Measurements from ENCODE around the gene TAS1R2. TPM values are rescaled to one million over a fixed set of nuclear protein-coding genes. Genes with fewer than 3 reads are reported as not detected.
A peak's percentile ranks its signal among the peaks of the same experiment; 100 is the strongest.

The TAS1R2 gene
- total and polyA plus RNA-seq, 9 of the 15 experiments (the other 6 are each of a cell fraction or from before 2014, with no cell fraction given) = not detected

- BruUV-seq (replicated peaks) = no TSS peak
- Histone ChIP-seq H3K4me1 (replicated peaks in 1 of 2; ENCODE audit: control insufficient read depth in 2 of 2, insufficient read depth in 2 of 2, low read length in 2 of 2) (peaks cover 0 to 10% of the 10 kb centered on the region in 2 experiments; a peak in 2 of 5 replicates), H3K4me2 (ENCODE audit: insufficient read depth, low read length) (no peak overlapping the region), H3K4me3 (no peak overlapping the region), H3K9ac (ENCODE audit: insufficient read depth in 1 of 2, low read depth in 2 of 2, low read length in 2 of 2) (no peak overlapping the region; a peak in 1 of 4 replicates), H2AFZ (ENCODE audit: low read depth, low read length) (no peak overlapping the region), H3K79me2 (ENCODE audit: control insufficient read depth, insufficient read depth, low read length) (no peaks in the 10 kb centered on the region), H4K20me1 (replicated peaks; ENCODE audit: control insufficient read depth, insufficient read depth, low read length) (peaks cover 21% of the 10 kb centered on the region; the same call in 1 of the 2 replicates), H3K27ac (ENCODE audit: extremely low read depth, low read depth, low read length) (no peak overlapping the region), H3K9me1 (ENCODE audit: control insufficient read depth, insufficient read depth, low read length) (no peaks in the 10 kb centered on the region), H3K9me3 (replicated peaks; ENCODE audit: control insufficient read depth, insufficient read depth, low read depth, low read length) (no peaks in the 10 kb centered on the region), H3K36me3 (ENCODE audit: control insufficient read depth, insufficient read depth, low read length) (no peaks in the 10 kb centered on the region), H3K27me3 (ENCODE audit: control insufficient read depth in 2 of 2, insufficient read depth in 2 of 2, low read length in 2 of 2) (peaks cover 5 to 53% of the 10 kb centered on the region in 2 experiments)
- ATAC-seq (peak; percentile 97), DNase-seq (ENCODE audit: extremely low read depth in 1 of 4, low spot score in 3 of 4) (peak; percentile 82 to 91 (median 88)), FAIRE-seq (peak; percentile 97)
- ChIA-PET POLR2A (interaction anchor here (0.5 to 0.7 kb wide), 2 partner anchors 72 to 136 kb away, joined by 3 to 4 read pairs; no protein-coding TSS in a partner anchor), CTCF (ENCODE audit: low intra/inter-chr PET ratio) (interaction anchor here (0.6 to 5.7 kb wide), 6 partner anchors 14 to 1160 kb away, joined by 3 to 73 read pairs (median 4); no protein-coding TSS in a partner anchor)
- intact Hi-C loops (cut with micrococcal nuclease) (loop anchor here (1.0 to 2.0 kb wide), 2 partner anchors 118 to 224 kb away; no protein-coding TSS in a partner anchor), in situ Hi-C loops (cut with MboI) (loop anchor here (5.0 kb wide), 1 partner anchor 224 kb away; no protein-coding TSS in a partner anchor)
- WGBS (ENCODE audit: insufficient coverage, low coverage, missing lambda C conversion rate) = 17% methylated on average over 22 of the region's 22 CpGs
- TF ChIP-seq STAG1 (CRISPR knock-in tag; IDR thresholded peaks at IDR 0.05; ENCODE audit: borderline replicate concordance) (peak; percentile 84), ETV1 (tag; conservative IDR thresholded peaks at IDR 0.05; ENCODE audit: low read depth) (0 out of 2 replicates have a peak, but pooled peaks have one; percentile 10), RB1 (IDR thresholded peaks at IDR 0.05; ENCODE audit: low read depth) (peak; percentile 75), SMC3 (conservative IDR thresholded peaks at IDR 0.05; ENCODE audit: insufficient read depth, low read depth, low read length) (peak; percentile 98), ARID2 (IDR thresholded peaks at IDR 0.05) (peak; percentile 70; the same call in 1 of the 2 replicates), RUNX1 (IDR thresholded peaks at IDR 0.05; ENCODE audit: low read depth) (peak; percentile 74; the same call in 1 of the 2 replicates), CBX2 (IDR thresholded peaks at IDR 0.05; ENCODE audit: insufficient read depth, low read length, poor library complexity, severe bottlenecking) (no peak), RAD21 (CRISPR knock-in tag; conservative IDR thresholded peaks at IDR 0.05 in 1 of 2, IDR thresholded peaks at IDR 0.05 in 1 of 2) (peak; percentile 83 to 98), RBM39 (optimal IDR thresholded peaks at IDR 0.05; ENCODE audit: low read depth, low read length) (peak; percentile 56), ZNF644 (tag; IDR thresholded peaks at IDR 0.05; ENCODE audit: low read depth) (no peak), ZBTB1 (CRISPR knock-in tag; IDR thresholded peaks at IDR 0.05; ENCODE audit: borderline replicate concordance, low read depth) (0 out of 2 replicates have a peak, but pooled peaks have one; percentile 30), REST (IDR thresholded peaks at IDR 0.05; ENCODE audit: borderline replicate concordance) (peak; percentile 92), REST (CRISPR knock-in tag; IDR thresholded peaks at IDR 0.05; ENCODE audit: low read depth) (no peak)
Measured at GRCh38 chr1:18820791-18821641, 38.4 kb downstream of the TAS1R2 start.
